GM06990 (cell line): ENCODE measurements around the gene SIGLEC1.

Experiments
- DNase-seq: peaks from one replicate; pipeline ENCODE4 v3.0.0-alpha.2; 2011; ENCODE audit not compliant: insufficient read length; ENCODE audit errors: extremely low read depth
- H3K27me3 ChIP-seq: replicated peaks from 2 replicates; pipeline ENCODE4 v1.6.0; 2011; ENCODE audit warnings: low read length; ENCODE audit not compliant: control insufficient read depth, insufficient read depth
- H3K36me3 ChIP-seq: 2 replicates; pipeline ENCODE4 v1.5.1; 2011; ENCODE audit warnings: low read length; ENCODE audit not compliant: control insufficient read depth, insufficient read depth
- H3K4me3 ChIP-seq: replicated peaks from 2 replicates; pipeline ENCODE4 v1.5.1; 2011; ENCODE audit warnings: low read depth, mild to moderate bottlenecking, control low read depth, low read length
- TF ChIP-seq, protein P1 (sequence below): IDR thresholded peaks from 2 replicates; pipeline ENCODE4 v1.5.1; 2011; ENCODE audit warnings: low read length, control low read depth, mild to moderate bottlenecking, inconsistent platforms; ENCODE audit not compliant: insufficient read depth, poor library complexity, severe bottlenecking

The SIGLEC1 gene

DNA sequence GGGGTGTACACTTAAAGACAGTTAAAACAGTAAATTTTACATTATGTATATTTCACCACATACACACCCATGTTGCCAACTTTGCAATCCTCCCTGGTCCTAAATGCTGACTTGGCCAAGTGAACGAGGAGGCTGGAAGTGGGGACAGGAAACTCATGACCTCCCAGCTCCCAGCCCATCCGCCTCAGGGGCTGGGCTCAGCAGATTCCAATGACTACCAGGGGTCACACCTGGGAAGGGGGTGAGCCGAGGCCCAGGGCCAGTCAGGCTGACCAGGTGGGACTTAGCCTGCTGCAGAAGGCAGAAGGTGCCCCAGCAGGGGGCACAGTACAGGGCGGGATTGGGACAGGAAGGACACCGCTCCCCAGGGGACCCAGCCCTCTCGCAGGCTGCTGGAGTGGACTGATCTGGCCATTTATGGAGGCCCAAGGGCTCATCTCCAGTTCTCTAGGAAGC, 2.4 kb downstream of the SIGLEC1 start:
- Histone ChIP-seq H3K27me3 (no peaks in the 10 kb centered on the region; the same call in 1 of the 2 replicates), H3K36me3 (no peaks in the 10 kb centered on the region), H3K4me3 (no peak overlapping the region)
- DNase-seq: no peak
- TF ChIP-seq, protein P1, sequence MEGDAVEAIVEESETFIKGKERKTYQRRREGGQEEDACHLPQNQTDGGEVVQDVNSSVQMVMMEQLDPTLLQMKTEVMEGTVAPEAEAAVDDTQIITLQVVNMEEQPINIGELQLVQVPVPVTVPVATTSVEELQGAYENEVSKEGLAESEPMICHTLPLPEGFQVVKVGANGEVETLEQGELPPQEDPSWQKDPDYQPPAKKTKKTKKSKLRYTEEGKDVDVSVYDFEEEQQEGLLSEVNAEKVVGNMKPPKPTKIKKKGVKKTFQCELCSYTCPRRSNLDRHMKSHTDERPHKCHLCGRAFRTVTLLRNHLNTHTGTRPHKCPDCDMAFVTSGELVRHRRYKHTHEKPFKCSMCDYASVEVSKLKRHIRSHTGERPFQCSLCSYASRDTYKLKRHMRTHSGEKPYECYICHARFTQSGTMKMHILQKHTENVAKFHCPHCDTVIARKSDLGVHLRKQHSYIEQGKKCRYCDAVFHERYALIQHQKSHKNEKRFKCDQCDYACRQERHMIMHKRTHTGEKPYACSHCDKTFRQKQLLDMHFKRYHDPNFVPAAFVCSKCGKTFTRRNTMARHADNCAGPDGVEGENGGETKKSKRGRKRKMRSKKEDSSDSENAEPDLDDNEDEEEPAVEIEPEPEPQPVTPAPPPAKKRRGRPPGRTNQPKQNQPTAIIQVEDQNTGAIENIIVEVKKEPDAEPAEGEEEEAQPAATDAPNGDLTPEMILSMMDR: peak; percentile 26

DNA sequence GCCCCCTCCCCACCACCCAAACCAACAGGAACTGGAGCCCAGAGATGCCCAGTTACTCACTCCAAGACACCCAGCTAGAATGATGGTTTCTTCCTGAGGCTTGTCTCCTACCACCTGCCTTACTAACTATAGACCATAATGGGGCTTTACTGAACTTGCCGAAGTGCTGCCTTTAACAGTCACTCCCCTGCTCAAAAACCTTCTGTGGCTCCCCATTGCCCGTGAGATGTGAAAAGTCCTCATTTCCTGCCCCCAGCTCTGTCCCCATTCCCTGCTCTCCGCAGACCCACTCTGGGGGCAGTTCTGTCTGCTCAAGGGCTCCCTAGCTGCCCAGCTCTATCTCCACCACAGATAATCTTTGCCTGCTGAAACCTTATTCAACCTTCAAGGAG, 4.9 kb downstream of the SIGLEC1 start:
- TF ChIP-seq, protein P1: no peak
- no peaks in the 10 kb centered on the region; the same call in 1 of the 2 replicates for H3K27me3 ChIP-seq
- no peak for DNase-seq
- H3K4me3 ChIP-seq: no peak overlapping the region
- no peaks in the 10 kb centered on the region for H3K36me3 ChIP-seq

DNA sequence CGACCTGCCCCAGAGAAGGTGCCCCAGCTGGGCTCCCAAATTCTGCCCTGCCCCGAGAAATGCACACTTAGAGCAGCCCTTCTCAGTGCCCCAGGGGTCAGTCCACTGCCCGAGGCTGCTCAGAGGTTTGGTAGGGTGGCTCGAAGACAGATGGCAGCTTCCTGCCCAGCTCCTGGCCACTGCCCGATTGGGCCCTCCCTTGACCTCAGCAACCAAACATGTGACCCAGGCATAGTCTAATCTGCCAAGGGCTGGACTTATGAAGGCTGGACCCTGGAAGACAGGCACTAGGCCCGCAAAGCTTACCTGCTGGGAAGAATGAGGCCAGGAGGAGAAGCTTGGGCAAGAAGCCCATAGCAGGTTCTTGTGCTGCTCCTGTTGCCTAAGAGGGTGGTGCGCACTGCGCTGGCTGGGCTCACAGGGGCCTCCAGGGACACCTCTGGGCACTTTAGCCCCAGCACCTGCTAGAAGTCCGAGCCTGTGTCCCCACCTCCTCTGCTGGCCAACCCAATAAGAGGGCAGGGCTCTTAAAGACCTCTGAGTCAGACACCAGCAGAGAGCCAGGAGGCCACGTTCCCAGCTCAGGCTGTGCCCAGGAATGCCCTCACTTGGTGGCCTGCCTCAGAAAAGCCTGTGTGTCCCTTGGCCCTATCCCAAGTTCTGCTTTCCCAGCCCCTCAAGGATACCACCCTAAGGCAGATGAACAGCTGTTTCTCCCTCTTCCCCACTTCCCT, 5.5 kb downstream of the SIGLEC1 start:
- Histone ChIP-seq H3K36me3 (no peaks in the 10 kb centered on the region), H3K4me3 (no peak overlapping the region), H3K27me3 (no peaks in the 10 kb centered on the region; the same call in none of the 2 replicates)
- DNase-seq: no peak
- TF ChIP-seq, protein P1: no peak

DNA sequence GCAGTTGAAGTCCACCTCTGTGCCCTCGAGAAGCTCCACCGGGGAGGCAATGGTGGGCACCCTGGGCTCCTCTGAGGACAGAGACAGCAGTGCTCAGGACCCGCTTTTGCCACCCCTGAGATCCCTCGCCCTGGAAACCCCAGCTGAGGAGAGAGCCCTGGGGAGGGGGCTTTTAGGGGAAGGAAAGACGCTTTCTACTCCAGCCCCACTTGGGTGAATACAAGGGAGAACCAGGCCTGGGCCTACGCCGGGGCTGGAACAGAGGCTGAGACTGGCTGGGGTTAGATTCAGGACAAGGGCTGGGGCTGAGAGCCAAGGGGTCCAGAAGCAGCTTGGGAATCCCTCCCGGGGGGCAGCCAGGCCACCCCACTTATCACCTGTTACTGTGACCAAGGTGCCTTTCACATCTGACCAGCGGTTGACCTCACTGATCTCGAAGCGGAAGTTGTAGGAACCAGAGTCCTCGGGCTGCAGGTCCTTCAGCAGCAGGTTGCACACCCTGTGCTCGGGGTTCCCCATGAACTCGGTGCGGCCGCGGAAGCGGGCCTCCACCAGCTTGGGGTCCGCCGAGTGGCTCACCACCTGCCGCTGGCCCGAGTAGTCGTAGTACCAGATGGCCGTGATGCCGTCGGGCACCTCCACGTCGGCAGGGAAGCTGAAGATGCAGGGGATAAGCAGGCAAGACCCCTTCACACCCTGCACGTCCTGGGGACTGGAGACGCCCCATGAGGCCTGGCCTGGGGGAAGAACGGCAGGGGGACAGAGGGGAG, 6.2 kb downstream of the SIGLEC1 start:
- no peaks in the 10 kb centered on the region for H3K36me3 ChIP-seq
- TF ChIP-seq, protein P1: no peak
- no peak overlapping the region for H3K4me3 ChIP-seq
- H3K27me3 ChIP-seq: no peaks in the 10 kb centered on the region; the same call in none of the 2 replicates
- no peak for DNase-seq

DNA sequence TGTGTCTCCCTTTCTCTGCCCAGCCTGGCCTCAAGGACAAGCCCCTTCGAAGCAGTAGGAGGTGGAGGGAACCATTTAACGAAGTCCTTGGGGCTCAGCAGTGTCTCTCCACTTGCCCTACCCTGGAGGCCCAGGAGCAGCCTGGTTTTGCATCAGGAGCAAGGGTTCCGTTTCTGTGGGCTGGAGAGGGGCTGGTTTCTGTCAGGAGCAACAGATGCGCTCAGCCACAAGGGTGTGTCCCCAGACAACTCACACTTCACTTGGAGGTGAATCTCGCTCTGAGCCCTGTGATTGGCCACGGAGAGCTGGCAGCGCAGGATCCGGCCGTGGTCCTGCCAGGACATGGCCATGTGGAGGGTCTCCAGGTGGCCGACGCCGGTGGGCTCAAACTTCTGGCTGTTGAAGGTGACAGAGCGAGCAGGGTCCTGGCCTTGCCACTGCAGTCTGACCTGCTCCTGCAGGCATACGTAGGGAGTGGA, 6.9 kb downstream of the SIGLEC1 start:
- no peak for DNase-seq
- TF ChIP-seq, protein P1: no peak
- no peaks in the 10 kb centered on the region for H3K36me3 ChIP-seq
- H3K27me3 ChIP-seq: no peaks in the 10 kb centered on the region; the same call in none of the 2 replicates
- no peak overlapping the region for H3K4me3 ChIP-seq
